HUES48 (cell line): ENCODE data around the gene PRKAG3.
"Not testable (repeated sequence)": the region's sequence is repeated elsewhere in the genome, so short reads cannot be mapped to it uniquely, and the experiment has no call there.

Experiments used
- H3K27ac ChIP-seq: one replicate; pipeline ENCODE4 v1.7.0; 2013; ENCODE audit warnings: low read depth, low read length, inconsistent platforms
- H3K27me3 ChIP-seq: 2 replicates; pipeline ENCODE4 v1.6.1; 2013; ENCODE audit warnings: mild to moderate bottlenecking, low read length; ENCODE audit not compliant: control insufficient read depth, insufficient read depth
- H3K36me3 ChIP-seq: 2 replicates; pipeline ENCODE4 v1.6.1; 2013; ENCODE audit warnings: low read length; ENCODE audit not compliant: control insufficient read depth, insufficient read depth
- H3K4me1 ChIP-seq: 2 replicates; pipeline ENCODE4 v1.6.1; 2013; ENCODE audit warnings: mild to moderate bottlenecking, low read length; ENCODE audit not compliant: control insufficient read depth, insufficient read depth
- H3K4me3 ChIP-seq: 2 replicates; pipeline ENCODE4 v1.5.1; 2013; ENCODE audit warnings: mild to moderate bottlenecking, low read depth, low read length
- H3K9ac ChIP-seq: 2 replicates; pipeline ENCODE4 v1.6.1; 2013; ENCODE audit warnings: mild to moderate bottlenecking, low read depth, low read length, moderate library complexity
- H3K9me3 ChIP-seq: 2 replicates; pipeline ENCODE4 v1.6.1; 2013; ENCODE audit warnings: low read length; ENCODE audit not compliant: control insufficient read depth, insufficient read depth

Gene PRKAG3

DNA sequence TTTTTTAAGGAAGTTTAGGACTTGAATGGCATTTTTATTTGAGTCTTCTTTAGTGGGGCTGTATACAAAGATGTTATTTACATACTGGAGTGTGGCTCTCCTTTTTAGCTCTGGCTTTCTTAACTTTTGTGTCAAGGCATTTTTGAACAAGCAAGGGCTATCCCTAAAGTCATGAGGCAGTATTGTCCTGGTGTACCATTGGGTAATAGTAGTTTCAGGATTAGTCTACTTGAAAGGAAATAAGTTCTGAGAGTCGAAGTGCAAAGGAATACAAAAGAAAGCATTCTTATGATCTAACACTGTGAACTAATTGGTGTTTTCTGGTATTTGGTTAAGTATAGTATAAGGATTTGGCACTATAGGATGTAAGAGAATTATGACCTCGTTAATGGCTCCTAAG, 51.6 kb downstream of the PRKAG3 start:
- H3K27me3 ChIP-seq: peaks cover 36% of the 10 kb centered on the region
- H3K9me3 ChIP-seq: peaks cover 6% of the 10 kb centered on the region; the same call in 1 of the 2 replicates
- H3K9ac ChIP-seq: no peak overlapping the region
- H3K36me3 ChIP-seq: no peaks in the 10 kb centered on the region
- H3K4me3 ChIP-seq: no peak overlapping the region
- H3K27ac ChIP-seq: no peak overlapping the region
- peaks cover 4% of the 10 kb centered on the region; the same call in 1 of the 2 replicates for H3K4me1 ChIP-seq

DNA sequence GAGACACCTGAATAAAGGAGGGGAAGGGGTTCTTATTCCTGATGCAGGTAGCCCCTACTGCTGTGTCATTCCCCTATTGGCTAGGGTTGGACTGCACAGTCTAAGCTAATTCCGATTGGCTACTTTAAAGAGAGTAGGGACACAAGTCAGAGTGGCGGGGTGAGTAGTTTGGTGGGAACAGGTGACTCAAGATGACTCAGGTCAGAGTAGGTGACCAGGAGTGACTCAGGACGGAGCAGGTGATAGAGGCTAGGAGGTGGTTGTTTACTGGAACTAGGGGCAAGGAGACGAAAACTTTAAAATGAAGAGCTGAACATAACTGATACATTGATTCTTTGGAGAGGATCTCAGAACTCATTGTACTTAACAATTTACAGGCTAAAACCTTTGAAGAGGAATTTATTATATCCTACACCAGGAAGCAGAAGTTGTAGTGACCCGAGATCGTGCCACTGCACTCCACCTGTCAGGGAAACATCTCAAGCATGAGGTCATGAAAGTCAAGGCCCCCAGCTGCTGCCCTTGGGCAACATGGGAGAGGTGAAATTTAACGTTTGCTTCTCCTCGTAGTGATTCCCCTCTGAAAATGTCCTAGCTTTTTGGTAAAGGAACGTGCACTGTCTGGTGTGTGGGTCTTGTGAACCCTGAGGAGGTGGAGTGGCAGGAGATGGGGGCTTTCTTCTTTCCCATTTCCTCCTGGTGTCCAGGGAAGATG, 54.2 kb downstream of the PRKAG3 start:
- Histone ChIP-seq H3K4me1 (peaks cover 4% of the 10 kb centered on the region; the same call in 1 of the 2 replicates), H3K27ac (no peak overlapping the region), H3K36me3 (no peaks in the 10 kb centered on the region), H3K4me3 (no peak overlapping the region), H3K9ac (no peak overlapping the region), H3K27me3 (peaks cover 18% of the 10 kb centered on the region), H3K9me3 (peaks cover 6% of the 10 kb centered on the region; the same call in 1 of the 2 replicates)

DNA sequence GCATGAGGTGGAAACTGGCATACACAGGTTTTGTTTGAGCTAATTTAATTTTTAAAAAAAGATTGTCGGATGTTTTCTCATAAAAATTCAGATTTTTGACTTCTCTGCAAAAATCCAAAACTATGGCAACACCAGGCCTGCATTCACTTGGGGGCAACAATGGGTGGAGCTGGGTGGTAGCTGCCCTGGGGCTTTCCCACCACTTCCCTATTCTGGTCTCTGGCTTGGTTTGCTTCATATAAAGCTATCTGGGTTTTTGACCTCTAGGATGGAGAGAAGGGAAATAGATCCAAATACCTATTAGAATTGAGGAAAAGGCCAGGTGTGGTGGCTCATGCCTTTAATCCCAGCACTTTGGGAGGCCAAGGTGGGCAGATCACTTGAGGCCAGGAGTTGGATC, 55.1 kb downstream of the PRKAG3 start:
- peaks cover 4% of the 10 kb centered on the region; the same call in 1 of the 2 replicates for H3K4me1 ChIP-seq
- H3K4me3 ChIP-seq: no peak overlapping the region
- no peaks in the 10 kb centered on the region for H3K36me3 ChIP-seq
- peaks cover 9% of the 10 kb centered on the region for H3K27me3 ChIP-seq
- H3K9ac ChIP-seq: no peak overlapping the region
- peaks cover 6% of the 10 kb centered on the region; the same call in 1 of the 2 replicates for H3K9me3 ChIP-seq
- H3K27ac ChIP-seq: no peak overlapping the region

- H3K9ac ChIP-seq: no peak overlapping the region
- H3K4me3 ChIP-seq: no peak overlapping the region
- no peak overlapping the region for H3K27ac ChIP-seq
- no peaks in the 10 kb centered on the region for H3K36me3 ChIP-seq
- H3K27me3 ChIP-seq: no peaks in the 10 kb centered on the region
- peaks cover 6% of the 10 kb centered on the region; the same call in 1 of the 2 replicates for H3K9me3 ChIP-seq
- H3K4me1 ChIP-seq: no peaks in the 10 kb centered on the region
Measured at GRCh38 chr2:218773881-218774280, 57.7 kb downstream of the PRKAG3 start.

GRCh38 chr2:218772759-218773158, 58.8 kb downstream of the PRKAG3 start:
- not testable (repeated sequence) for H3K9ac ChIP-seq

More at GRCh38 chr2:218772759-218773158, 58.8 kb downstream of the PRKAG3 start:
- not testable (repeated sequence) for H3K9me3 ChIP-seq, H3K27ac ChIP-seq, H3K27me3 ChIP-seq, H3K4me1 ChIP-seq, H3K36me3 ChIP-seq, H3K4me3 ChIP-seq
